Stimulated activated naive CD4-positive, alpha-beta T cell treated with Interleukin-2 at 50 U/mL for 16 hours (primary cell): ENCODE results near the gene NDUFS1.
"Not testable (repeated sequence)": the region's sequence is repeated elsewhere in the genome, so short reads cannot be mapped to it uniquely, and the experiment has no call there.

Experiments used
- DNase-seq: peaks from one replicate; lab custom pipeline; 2025; lab: John Stamatoyannopoulos, UW

The NDUFS1 gene

DNA sequence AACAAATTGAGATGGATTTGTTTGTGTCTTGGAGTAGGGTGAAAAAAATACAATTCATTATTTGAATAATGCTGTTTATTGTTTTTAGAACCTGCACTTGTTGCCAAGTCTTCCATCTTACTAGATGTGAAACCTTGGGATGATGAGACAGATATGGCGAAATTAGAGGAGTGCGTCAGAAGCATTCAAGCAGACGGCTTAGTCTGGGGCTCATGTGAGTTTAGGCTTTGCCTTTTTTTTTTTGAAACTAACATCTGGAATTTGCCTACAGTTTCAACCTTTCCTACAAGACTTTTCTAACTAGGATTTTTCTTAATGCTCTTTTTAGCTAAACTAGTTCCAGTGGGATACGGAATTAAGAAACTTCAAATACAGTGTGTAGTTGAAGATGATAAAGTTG is 3.2 kb upstream of the NDUFS1 start:
- not testable (repeated sequence) for DNase-seq

DNA sequence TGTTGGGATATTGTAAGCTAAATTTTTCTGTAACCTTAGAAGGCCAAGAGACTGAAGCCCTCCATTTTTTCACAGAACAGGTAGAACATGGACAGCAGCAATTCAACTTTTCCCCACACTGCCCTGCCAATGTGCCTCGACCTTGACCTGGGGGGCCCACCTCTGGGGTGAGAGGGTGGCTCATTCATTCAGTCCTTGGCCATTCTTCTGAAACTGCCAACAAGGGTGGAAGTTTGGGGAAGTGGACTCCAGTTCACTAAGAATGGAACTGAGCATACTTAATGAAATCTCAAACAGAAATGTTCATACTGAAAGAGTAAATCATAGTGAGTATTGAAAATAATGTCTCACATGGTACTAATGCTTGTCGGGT is 1.5 kb upstream of the NDUFS1 start:
- DNase-seq, result no peak

DNA sequence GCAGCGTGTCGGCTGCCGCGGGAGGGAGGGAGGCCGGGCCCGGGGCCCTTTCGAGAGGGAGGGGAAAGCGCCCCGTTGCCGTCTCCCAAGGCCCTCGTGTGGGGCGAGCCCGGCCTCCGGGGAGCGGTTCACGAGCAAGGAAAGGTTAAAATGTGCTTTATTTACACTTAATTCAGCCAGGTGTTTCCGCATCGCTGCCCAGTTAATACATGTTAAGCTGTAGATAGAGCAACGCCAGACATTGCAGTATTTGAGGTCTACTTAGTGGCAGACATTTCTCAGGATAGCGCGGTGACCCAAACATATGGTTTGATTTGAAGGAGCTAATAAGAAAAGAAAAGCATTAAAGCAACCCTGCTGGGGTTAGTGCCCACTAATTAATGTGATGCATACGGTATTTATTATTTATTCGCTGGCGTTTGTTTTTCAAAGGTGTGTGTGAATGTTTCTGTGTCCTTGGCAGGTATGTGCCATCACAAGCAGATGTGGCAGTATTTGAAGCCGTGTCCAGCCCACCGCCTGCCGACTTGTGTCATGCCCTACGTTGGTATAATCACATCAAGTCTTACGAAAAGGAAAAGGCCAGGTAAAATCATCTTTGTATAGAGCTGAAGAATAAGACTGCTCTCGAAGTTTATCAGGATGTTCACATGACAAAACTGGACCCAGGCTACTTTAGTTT is 1.0 kb upstream of the NDUFS1 start:
- no peak for DNase-seq

DNA sequence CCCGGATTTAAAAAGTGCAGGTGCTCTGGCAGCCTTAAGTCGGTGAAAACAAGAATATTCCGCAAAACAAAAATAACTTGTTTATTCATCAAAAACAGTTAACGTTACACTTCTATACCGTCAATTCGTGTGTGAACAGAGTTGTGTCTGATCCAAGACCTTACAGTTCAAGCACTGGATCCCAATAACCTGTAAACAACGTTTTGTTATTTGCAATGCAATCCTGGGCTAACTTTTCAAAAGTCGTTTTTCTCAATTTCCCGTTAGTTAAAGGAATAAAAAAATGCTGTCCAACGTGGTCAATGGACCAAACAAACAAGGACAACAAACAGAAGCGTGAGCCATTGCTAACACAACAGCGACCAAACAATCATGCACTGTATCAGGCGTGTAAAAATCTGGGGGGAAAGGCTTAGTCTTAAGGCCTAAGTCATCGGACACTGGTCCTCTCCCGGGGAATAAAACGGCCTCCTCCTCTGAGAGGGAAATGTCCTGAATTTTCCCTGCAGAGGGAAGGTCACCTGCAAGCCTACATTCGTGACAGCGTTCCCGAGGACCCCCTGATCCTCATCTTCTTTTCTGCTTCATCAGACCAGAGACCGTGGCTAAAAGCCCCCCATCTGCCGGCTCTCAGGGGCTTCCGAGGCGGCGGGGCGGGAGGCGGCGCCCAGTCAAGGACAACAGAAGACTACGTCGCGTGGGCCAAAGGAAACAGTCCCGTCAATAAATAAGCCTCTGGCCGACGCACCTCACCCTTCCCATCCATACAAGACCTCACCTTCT is 490 bp downstream of the NDUFS1 start:
- no peak for DNase-seq

DNA sequence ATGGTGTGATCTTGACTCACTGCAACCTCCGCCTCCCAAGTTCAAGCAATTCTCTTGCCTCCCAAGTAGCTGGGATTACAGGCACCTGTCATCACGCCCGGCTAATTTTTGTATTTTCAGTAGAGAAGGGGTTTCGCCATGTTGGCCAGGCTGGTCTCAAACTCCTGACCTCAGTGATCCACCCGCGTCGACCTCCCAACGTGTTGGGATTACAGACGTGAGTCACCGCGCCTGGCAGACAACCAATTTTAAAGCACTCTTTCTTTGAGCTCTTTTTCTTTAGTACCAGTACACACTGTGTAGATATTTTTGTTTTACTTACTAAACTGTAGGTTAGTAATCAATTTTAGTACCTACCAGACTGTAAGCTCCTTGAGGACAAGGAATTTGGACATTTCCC is 2.2 kb downstream of the NDUFS1 start:
- DNase-seq, result not testable (repeated sequence)

DNA sequence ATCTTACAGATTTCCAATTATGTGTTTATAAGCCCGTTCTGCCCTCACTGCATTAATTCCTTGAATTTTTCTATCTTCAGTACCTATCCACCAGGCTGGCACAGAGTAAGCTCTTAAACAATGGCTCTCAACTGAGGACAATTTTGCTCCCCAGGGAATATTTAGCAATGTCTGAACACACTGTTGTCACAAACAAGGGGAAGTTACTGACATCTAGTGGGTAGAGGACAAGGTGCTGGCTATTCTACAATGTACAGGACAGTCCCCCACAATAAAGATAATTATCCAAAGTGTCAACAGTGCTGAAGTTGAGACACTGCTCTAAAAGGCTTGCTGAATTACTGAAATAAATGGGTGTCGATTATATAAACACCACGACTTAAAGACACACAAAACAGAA is 5.0 kb downstream of the NDUFS1 start:
- no peak for DNase-seq

DNA sequence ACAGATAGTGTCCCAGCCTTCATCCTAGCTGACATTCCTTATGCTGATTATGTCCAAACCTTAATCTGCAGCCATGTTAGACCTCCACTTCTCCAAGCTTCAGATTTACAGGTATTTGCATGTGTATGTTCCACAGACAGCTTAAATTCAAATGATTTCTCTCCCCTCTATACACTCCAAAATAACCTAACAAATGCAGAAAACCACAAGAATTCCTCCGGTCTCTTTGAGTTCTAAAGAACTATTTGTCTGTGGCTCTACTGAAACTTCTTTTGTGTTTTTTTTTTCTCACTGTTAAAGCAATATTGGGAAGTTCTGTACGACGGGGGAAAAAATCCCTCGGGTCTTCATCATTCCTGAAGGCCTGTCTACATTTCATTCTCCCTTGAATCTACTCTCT is 8.6 kb downstream of the NDUFS1 start:
- DNase-seq, result no peak

DNA sequence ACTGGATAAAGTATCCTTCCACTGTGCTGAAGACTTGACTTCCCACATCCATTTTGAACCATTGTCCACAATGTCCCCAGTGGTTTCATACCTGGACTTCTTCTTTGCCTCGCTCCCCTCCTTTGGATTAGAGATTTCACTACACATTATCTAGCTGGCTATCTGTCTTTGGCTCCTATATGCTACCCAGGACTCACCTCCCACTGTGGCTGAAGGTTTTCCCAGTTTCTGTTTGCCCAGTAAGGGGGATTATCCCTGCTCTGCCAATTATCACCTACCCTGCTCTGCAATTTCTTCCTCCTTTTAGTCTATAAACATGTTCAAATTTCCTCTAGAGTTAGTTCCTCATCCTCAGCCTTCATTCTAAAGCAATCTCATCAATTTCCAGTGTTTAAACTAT is 9.1 kb downstream of the NDUFS1 start:
- DNase-seq, result no peak

DNA sequence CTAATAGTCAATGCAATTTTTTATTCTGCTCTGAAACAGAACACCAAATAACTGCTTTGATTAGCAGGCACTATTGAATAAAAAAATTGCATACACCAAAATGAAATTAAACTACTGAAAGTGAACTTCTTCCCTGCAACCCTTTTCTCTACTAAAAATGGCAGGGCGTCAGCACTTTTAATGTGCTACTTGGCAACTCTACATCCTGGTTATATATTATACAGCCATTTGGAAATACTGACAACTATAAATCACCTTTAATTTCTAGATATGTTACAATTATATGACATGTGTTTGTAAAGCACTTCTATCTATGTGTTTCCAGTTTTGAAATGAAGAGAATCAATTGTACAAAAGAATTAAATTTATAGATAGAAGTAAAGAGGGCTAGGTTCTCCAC is 9.9 kb downstream of the NDUFS1 start:
- no peak for DNase-seq

DNA sequence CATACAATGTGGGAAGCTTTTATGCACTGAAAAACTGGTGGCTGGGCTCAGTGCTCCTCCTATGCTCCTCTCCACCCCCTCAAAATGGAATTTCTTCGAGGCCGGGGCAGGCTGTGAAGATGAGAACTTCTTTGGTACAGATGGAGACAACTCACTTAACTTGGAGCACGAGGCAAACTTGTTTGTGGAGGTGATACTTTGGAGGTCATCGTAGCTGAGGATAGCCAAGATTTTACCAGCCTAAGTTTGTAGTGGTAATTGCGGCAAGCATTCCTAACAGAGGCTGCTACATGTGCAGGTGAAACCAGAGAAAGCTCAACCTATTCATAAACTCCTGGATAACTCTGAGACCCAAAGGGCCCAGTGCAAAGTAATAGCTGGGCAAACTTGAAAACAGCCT is 13.6 kb downstream of the NDUFS1 start:
- no peak for DNase-seq

DNA sequence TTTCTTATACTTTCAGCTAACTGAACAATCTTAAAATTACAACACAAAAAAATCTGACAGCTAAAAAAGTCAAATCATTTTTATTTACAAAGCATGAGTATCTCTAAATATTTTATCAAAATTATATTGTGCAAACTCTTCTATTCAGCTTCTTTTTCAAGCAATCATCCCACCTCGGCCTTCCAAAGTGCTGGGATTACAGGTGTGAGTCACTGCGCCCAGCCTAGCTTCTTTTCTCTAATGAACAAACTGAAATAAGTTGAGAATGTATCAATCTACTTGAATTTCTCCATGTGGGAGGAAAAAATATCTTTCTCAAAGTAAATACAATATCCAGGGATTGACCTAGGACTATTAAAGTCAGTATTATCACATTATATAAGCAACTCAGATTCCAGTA is 14.9 kb downstream of the NDUFS1 start:
- DNase-seq, result no peak

DNA sequence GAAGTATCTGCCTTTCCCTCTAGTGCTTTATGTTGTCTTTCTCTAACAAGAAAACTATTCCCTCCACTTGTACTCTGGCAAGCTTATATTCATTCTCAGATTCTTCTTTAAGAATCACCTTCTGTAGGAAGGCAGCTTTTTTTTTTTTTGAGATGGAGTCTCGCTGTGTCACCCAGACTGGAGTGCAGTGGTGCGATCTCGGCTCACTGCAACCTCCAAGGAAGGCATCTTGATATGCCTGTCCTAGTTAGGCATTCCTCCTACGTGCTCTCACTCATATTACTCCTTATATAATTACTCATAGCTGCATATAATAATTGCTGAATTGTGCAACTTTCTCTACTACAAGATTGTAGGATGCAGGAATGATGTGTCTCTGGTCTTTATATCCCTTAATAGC is 15.8 kb downstream of the NDUFS1 start:
- no peak for DNase-seq

DNA sequence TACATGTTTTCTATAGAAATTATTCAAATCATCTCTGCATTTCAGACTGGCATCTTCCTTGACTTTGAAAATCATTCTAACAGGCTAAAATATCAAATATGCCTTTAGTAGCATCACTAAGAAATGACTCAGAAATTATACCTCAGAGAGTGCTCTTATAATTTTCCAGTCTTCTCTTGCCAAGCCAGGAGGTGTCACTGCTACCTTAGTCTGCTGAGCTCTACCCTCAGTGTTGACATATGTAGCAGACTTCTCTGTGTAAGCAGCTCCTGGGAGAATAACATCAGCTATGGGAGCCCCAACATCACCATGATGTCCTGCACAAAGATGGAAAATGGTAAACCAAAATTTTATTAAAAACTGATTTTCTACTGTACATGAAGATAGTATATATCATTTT is 31.6 kb downstream of the NDUFS1 start:
- DNase-seq, result no peak

DNA sequence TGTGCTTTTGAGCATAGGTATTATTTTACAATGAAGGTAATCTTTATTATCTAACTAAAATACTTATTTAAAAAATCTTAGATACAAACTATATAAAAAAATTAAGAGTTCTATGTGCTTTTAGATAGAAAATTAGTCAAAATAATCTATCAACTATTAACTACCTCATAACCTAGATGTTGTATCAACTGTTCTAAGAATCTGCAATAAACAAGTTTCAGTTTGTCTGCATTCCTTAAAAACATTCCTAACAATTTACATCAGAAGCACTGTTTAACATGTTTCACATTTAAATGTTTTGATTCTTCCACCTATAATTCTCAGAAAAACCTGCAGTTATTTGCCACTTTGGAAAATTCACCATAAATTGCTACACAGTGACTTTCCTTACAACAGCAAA is 33.3 kb downstream of the NDUFS1 start:
- DNase-seq, result no peak

DNA sequence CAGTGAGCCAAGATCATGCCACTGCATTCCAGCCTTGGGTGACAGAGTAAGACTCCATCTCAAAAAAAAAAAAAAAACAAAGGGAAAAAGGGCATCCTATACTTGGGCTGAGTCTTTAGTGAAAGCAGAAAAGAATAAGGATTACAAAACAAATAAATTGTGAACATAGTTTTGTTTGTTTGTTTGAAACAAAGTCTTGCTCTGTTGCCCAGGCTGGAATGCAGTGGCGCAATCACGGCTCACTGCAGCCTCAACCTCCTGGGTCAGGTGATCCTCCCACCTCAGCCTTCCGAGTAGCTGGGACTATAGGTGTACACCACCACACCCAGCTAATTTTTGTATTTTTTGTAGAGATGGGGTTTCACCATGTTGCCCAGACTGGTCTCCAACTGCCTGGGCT is 36.7 kb downstream of the NDUFS1 start:
- not testable (repeated sequence) for DNase-seq

DNA sequence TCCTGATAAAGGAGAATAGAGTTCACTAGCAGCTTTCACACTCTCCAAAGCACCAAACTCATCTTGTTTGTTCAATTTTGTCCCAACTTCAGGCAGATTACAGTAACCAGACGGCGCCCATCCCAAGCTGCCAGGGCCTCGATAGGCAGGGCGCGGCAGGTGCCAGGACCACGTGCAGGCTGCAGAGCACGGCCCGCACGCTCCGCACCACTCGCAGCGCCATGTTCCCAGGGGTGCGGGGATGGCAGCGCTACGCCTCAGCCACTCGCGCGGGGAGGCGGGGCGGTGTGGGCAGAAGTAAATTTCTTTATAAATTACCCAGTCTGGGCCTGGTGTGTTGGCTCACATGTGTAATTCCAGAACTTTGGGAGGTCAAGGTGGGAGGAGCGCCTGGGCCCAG is 43.0 kb downstream of the NDUFS1 start:
- DNase-seq, result no peak

DNA sequence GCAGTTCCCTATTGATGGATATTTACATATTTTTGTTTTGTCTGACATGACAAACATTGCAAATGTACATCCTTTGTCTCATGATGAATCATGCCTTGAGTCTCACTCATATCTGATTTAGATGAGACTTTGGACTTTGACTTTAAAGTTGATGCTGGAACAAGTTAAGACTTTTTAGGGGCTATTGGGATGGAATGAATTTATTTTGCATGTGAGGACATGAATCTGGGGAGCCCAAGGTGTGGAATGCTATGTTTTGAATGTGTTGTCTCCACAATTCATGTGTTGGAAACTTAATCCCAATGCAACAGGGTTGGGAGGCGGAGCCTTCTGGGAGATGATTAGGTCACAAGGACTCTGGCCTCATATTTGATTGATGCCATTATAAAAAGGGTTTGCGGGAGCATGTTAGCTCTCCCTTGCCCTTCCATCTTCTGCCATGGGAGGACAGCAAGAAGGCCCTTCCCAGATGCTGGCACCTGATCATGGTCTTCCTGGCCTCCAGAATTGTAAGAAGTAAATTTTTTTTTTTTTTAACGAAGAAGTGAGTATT is 44.1 kb downstream of the NDUFS1 start:
- DNase-seq, result no peak

DNA sequence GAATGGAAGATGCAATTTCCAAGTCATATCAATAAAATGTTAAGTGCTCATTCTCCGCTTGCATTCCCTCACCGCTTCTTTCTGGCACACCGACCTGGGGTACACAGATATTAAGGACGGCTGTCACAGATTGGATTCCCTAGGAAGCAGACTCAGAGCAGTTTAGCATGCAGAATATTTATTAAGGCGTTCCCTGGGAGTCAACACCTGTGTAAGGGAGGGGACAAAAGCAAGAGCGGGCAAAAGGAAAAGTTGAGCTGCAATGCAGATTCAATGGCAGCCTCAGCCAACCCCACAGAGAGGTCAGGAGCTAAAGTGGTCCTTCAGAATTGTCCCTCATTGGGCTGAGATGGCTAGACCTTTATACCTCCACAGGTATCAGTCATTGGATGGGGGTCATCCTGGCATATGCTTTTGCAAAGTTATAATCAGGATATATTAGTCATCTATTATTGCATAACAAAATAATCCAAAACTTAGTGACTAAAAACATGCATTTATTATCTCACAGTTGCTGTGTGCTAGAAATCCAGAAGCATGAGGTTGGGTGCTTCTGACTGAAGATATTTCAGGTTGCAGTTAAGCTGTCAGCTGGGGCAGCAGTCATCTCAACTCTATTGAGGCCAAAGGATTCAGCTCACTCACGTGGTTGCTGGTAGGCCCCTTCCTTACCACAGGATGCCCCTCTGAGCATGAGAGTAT is 46.2 kb downstream of the NDUFS1 start:
- DNase-seq, result no peak

DNA sequence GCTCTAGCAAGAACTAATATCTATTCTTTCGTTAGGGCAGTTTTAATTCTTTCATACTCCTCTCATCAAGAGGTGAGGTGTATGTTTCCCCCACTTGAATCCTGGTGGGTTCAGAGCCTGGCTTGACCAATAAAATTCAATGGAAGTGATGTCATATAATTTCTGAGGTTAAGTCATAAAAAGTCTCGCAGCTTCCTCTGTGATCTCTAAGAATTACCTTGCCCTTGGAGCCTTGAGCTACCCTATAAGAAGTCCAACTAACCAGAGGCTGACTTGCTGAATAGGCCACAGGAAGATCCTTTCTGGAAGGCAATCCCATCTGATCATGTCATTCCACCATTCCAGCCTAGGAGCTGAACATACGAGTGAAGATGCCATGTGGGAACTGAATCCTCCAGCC is 47.1 kb downstream of the NDUFS1 start:
- DNase-seq, result no peak

DNA sequence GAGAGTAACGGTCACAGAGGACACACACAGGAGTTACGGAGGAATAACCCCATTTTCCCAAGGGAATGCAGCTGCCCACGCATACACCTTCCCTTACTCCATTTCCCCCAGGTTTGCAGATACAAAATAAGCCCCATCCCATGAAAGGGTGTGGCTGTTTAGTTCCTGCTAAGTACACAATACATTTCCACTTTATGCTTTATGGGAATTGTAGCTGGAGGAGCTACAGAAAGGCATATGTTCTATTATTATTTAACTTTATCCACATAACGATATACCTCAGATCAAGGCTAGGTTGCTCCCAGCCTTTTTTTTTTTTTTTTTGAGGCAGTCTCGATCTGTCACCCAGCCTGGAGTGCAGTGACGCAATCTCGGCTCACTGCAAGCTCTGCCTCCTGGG is 50.5 kb downstream of the NDUFS1 start:
- no peak for DNase-seq

DNA sequence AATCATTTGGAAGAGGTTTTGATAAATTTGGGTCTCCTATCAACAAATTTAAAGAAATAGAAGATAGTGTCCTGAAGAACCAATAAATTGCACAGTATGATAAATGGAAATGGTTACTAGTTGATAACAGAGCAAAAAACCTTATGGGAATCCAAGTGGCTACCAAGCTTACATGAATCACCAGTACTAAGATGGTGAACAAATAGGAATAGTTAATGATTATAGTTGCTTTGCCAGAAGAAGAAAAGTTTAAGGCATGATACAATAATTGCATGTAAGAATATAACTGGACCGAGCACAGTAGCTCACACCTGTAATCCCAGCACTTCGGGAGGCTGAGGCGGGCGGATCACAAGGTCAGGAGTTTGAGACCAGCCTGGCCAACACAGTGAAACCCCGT is 53.7 kb downstream of the NDUFS1 start:
- no peak for DNase-seq

DNA sequence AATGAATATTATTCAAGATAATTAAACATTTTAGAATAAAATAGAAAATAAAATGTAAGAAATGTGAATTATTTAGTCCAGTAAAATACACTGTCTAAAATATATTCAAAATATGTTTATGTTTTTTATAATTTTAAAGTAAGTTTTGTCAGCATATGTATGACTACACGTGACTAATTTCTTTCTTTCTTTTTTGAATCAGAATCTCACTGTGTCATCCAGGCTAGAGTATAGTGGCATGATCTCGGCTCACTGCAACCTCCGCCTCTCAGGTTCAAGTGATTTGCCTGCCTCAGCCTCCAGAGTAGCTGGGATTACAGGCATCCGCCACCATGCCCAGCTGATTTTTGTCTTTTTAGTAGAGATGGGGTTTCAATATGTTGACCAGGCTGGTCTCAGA is 54.2 kb downstream of the NDUFS1 start:
- no peak for DNase-seq

DNA sequence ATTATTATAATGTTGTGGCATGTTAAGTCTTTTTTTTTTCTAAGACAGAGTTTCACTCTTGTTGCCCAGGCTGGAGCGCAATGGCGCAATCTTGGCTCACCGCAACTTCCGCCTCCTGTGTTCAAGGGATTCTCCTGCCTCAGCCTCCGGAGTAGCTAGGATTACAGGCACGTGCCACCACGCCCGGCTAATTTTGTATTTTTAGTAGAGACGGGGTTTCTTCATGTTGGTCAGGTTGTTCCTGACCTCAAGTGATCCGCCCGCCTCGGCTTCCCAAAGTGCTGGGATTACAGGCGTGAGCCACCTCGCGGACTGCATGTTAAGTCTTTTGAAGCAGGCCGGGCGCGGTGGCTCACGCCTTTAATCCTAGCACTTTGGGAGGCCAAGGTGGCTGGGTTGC is 60.4 kb downstream of the NDUFS1 start:
- DNase-seq, result not testable (repeated sequence)
